ENCODE data around the gene FGF19.

FGF19 gene

GRCh38 chr11:69665669-69666068 is 38.2 kb downstream of the FGF19 start:
- no peaks in the 10 kb centered on the region for H3K27me3 ChIP-seq (ENCODE audit: control insufficient read depth, insufficient read depth, low read length)
- H3K9me3 ChIP-seq (ENCODE audit: control insufficient read depth, low read depth, low read length): no peaks in the 10 kb centered on the region
- no peak overlapping the region for H3K4me3 ChIP-seq (ENCODE audit: low read length)
- no peak overlapping the region for H3K9ac ChIP-seq (ENCODE audit: low read length)
- no peaks in the 10 kb centered on the region for H3K4me1 ChIP-seq (ENCODE audit: control insufficient read depth, low read depth, low read length)
- H3K27ac ChIP-seq (ENCODE audit: low read length): no peak overlapping the region
- peaks cover 12% of the 10 kb centered on the region for H3K36me3 ChIP-seq (ENCODE audit: control insufficient read depth, low read depth, low read length)

GRCh38 chr11:69664901-69665300 is 38.9 kb downstream of the FGF19 start:
- peaks cover 12% of the 10 kb centered on the region for H3K36me3 ChIP-seq (ENCODE audit: control insufficient read depth, low read depth, low read length)
- H3K4me1 ChIP-seq (ENCODE audit: control insufficient read depth, low read depth, low read length): no peaks in the 10 kb centered on the region
- no peak overlapping the region for H3K27ac ChIP-seq (ENCODE audit: low read length)
- H3K4me3 ChIP-seq (ENCODE audit: low read length): no peak overlapping the region
- no peaks in the 10 kb centered on the region for H3K9me3 ChIP-seq (ENCODE audit: control insufficient read depth, low read depth, low read length)
- no peaks in the 10 kb centered on the region for H3K27me3 ChIP-seq (ENCODE audit: control insufficient read depth, insufficient read depth, low read length)
- H3K9ac ChIP-seq (ENCODE audit: low read length): no peak overlapping the region

GRCh38 chr11:69664103-69664775 is 39.6 kb downstream of the FGF19 start:
- Histone ChIP-seq H3K27me3 (ENCODE audit: control insufficient read depth, insufficient read depth, low read length) (no peaks in the 10 kb centered on the region), H3K36me3 (ENCODE audit: control insufficient read depth, low read depth, low read length) (peaks cover 9% of the 10 kb centered on the region), H3K27ac (ENCODE audit: low read length) (no peak overlapping the region), H3K9me3 (ENCODE audit: control insufficient read depth, low read depth, low read length) (no peaks in the 10 kb centered on the region), H3K4me3 (ENCODE audit: low read length) (no peak overlapping the region), H3K9ac (ENCODE audit: low read length) (no peak overlapping the region), H3K4me1 (ENCODE audit: control insufficient read depth, low read depth, low read length) (no peaks in the 10 kb centered on the region)

- Histone ChIP-seq H3K36me3 (ENCODE audit: control insufficient read depth, low read depth, low read length) (peaks cover 9% of the 10 kb centered on the region), H3K27ac (ENCODE audit: low read length) (no peak overlapping the region), H3K4me1 (ENCODE audit: control insufficient read depth, low read depth, low read length) (peaks cover 7% of the 10 kb centered on the region), H3K27me3 (ENCODE audit: control insufficient read depth, insufficient read depth, low read length) (no peaks in the 10 kb centered on the region), H3K9ac (ENCODE audit: low read length) (no peak overlapping the region), H3K4me3 (ENCODE audit: low read length) (no peak overlapping the region), H3K9me3 (ENCODE audit: control insufficient read depth, low read depth, low read length) (no peaks in the 10 kb centered on the region)
These were observed 40.5 kb downstream of the FGF19 start for GRCh38 chr11:69663326-69663725.

- no peak overlapping the region for H3K9ac ChIP-seq (ENCODE audit: low read length)
- H3K27me3 ChIP-seq (ENCODE audit: control insufficient read depth, insufficient read depth, low read length): no peaks in the 10 kb centered on the region
- peaks cover 9% of the 10 kb centered on the region for H3K36me3 ChIP-seq (ENCODE audit: control insufficient read depth, low read depth, low read length)
- H3K27ac ChIP-seq (ENCODE audit: low read length): no peak overlapping the region
- H3K9me3 ChIP-seq (ENCODE audit: control insufficient read depth, low read depth, low read length): no peaks in the 10 kb centered on the region
- peaks cover 9% of the 10 kb centered on the region for H3K4me1 ChIP-seq (ENCODE audit: control insufficient read depth, low read depth, low read length)
- H3K4me3 ChIP-seq (ENCODE audit: low read length): no peak overlapping the region
These were observed 41.0 kb downstream of the FGF19 start for GRCh38 chr11:69662806-69663205.

- peaks cover 9% of the 10 kb centered on the region for H3K36me3 ChIP-seq (ENCODE audit: control insufficient read depth, low read depth, low read length)
- peaks cover 15% of the 10 kb centered on the region for H3K4me1 ChIP-seq (ENCODE audit: control insufficient read depth, low read depth, low read length)
- H3K27ac ChIP-seq (ENCODE audit: low read length): no peak overlapping the region
- no peak overlapping the region for H3K4me3 ChIP-seq (ENCODE audit: low read length)
- no peak overlapping the region for H3K9ac ChIP-seq (ENCODE audit: low read length)
- no peaks in the 10 kb centered on the region for H3K27me3 ChIP-seq (ENCODE audit: control insufficient read depth, insufficient read depth, low read length)
- no peaks in the 10 kb centered on the region for H3K9me3 ChIP-seq (ENCODE audit: control insufficient read depth, low read depth, low read length)
These were observed 41.7 kb downstream of the FGF19 start for GRCh38 chr11:69662021-69662698.

- Histone ChIP-seq H3K27me3 (ENCODE audit: control insufficient read depth, insufficient read depth, low read length) (no peaks in the 10 kb centered on the region), H3K9me3 (ENCODE audit: control insufficient read depth, low read depth, low read length) (no peaks in the 10 kb centered on the region), H3K4me3 (ENCODE audit: low read length) (no peak overlapping the region), H3K4me1 (ENCODE audit: control insufficient read depth, low read depth, low read length) (peaks cover 15% of the 10 kb centered on the region), H3K9ac (ENCODE audit: low read length) (no peak overlapping the region), H3K27ac (ENCODE audit: low read length) (no peak overlapping the region), H3K36me3 (ENCODE audit: control insufficient read depth, low read depth, low read length) (peaks cover 9% of the 10 kb centered on the region)
These were observed 42.5 kb downstream of the FGF19 start for GRCh38 chr11:69661413-69661715.

- Histone ChIP-seq H3K27me3 (ENCODE audit: control insufficient read depth, insufficient read depth, low read length) (no peaks in the 10 kb centered on the region), H3K9me3 (ENCODE audit: control insufficient read depth, low read depth, low read length) (no peaks in the 10 kb centered on the region), H3K27ac (ENCODE audit: low read length) (no peak overlapping the region), H3K4me1 (ENCODE audit: control insufficient read depth, low read depth, low read length) (peaks cover 15% of the 10 kb centered on the region), H3K9ac (ENCODE audit: low read length) (no peak overlapping the region), H3K36me3 (ENCODE audit: control insufficient read depth, low read depth, low read length) (peaks cover 3% of the 10 kb centered on the region), H3K4me3 (ENCODE audit: low read length) (no peak overlapping the region)
These were observed 43.8 kb downstream of the FGF19 start for GRCh38 chr11:69660001-69660500.

GRCh38 chr11:69659591-69659990 is 44.2 kb downstream of the FGF19 start:
- Histone ChIP-seq H3K4me3 (ENCODE audit: low read length) (no peak overlapping the region), H3K9me3 (ENCODE audit: control insufficient read depth, low read depth, low read length) (no peaks in the 10 kb centered on the region), H3K27ac (ENCODE audit: low read length) (no peak overlapping the region), H3K4me1 (ENCODE audit: control insufficient read depth, low read depth, low read length) (peaks cover 15% of the 10 kb centered on the region), H3K9ac (ENCODE audit: low read length) (no peak overlapping the region), H3K36me3 (ENCODE audit: control insufficient read depth, low read depth, low read length) (no peaks in the 10 kb centered on the region), H3K27me3 (ENCODE audit: control insufficient read depth, insufficient read depth, low read length) (no peaks in the 10 kb centered on the region)

GRCh38 chr11:69658626-69659450 is 45.0 kb downstream of the FGF19 start:
- H3K27ac ChIP-seq (ENCODE audit: low read length): peak overlapping the region; percentile 21
- peaks cover 15% of the 10 kb centered on the region for H3K4me1 ChIP-seq (ENCODE audit: control insufficient read depth, low read depth, low read length)
- H3K27me3 ChIP-seq (ENCODE audit: control insufficient read depth, insufficient read depth, low read length): no peaks in the 10 kb centered on the region
- H3K9me3 ChIP-seq (ENCODE audit: control insufficient read depth, low read depth, low read length): no peaks in the 10 kb centered on the region
- peak overlapping the region; percentile 40 for H3K9ac ChIP-seq (ENCODE audit: low read length)
- H3K4me3 ChIP-seq (ENCODE audit: low read length): no peak overlapping the region
- H3K36me3 ChIP-seq (ENCODE audit: control insufficient read depth, low read depth, low read length): peaks cover under 1% of the 10 kb centered on the region

GRCh38 chr11:69657911-69658625 is 45.8 kb downstream of the FGF19 start:
- no peaks in the 10 kb centered on the region for H3K9me3 ChIP-seq (ENCODE audit: control insufficient read depth, low read depth, low read length)
- peaks cover 15% of the 10 kb centered on the region for H3K4me1 ChIP-seq (ENCODE audit: control insufficient read depth, low read depth, low read length)
- H3K27ac ChIP-seq (ENCODE audit: low read length): peak overlapping the region; percentile 21
- no peaks in the 10 kb centered on the region for H3K27me3 ChIP-seq (ENCODE audit: control insufficient read depth, insufficient read depth, low read length)
- peaks cover 8% of the 10 kb centered on the region for H3K36me3 ChIP-seq (ENCODE audit: control insufficient read depth, low read depth, low read length)
- no peak overlapping the region for H3K4me3 ChIP-seq (ENCODE audit: low read length)
- H3K9ac ChIP-seq (ENCODE audit: low read length): peak overlapping the region; percentile 40

All from iPS-18a (cell line).